Keratinocyte (primary cell): ENCODE measurements around the gene CNPY1.
A peak's percentile ranks its signal among the peaks of the same experiment; 100 is the strongest.

Experiments
- CTCF ChIP-seq, 3 experiments: IDR thresholded peaks in 1 of 3; conservative IDR thresholded peaks in 1 of 3; optimal IDR thresholded peaks in 1 of 3; 2 replicates in 2 of 3; 3 replicates in 1 of 3; pipeline versions ENCODE3 to v1.5.1; 2011; ENCODE audit warnings: low read length in 3 of 3, mild to moderate bottlenecking in 3 of 3, moderate library complexity in 2 of 3, control low read depth in 1 of 3, inconsistent platforms in 1 of 3; ENCODE audit not compliant: insufficient read depth in 2 of 3; ENCODE audit errors: extremely low read depth in 1 of 3
- EZH2 ChIP-seq: IDR thresholded peaks from one replicate; pipeline ENCODE4 v1.6.1; 2012; ENCODE audit warnings: inconsistent platforms, mild to moderate bottlenecking, low read length, moderate library complexity

GRCh38 chr7:155545348-155545747, 1.0 kb downstream of the CNPY1 start:
- TF ChIP-seq CTCF (optimal IDR thresholded peaks at IDR 0.05 in 1 of 3, IDR thresholded peaks at IDR 0.05 in 1 of 3, conservative IDR thresholded peaks at IDR 0.05 in 1 of 3; ENCODE audit: extremely low read depth in 1 of 3, insufficient read depth in 2 of 3, low read length in 3 of 3) (peak in 1 of 3 experiments; percentile 14), EZH2 (no peak)
